NT2/D1 (cell line): ENCODE results near the gene NHLH1.
"Not testable (repeated sequence)": the region's sequence is repeated elsewhere in the genome, so short reads cannot be mapped to it uniquely, and the experiment has no call there.

ENCODE experiments used
- DNase-seq: peaks from one replicate; pipeline ENCODE4 v3.0.0-alpha.2; 2011; ENCODE audit warnings: low read depth, low spot score
- H3K27me3 ChIP-seq: 2 replicates; pipeline ENCODE4 v1.6.0; 2011; ENCODE audit warnings: mild to moderate bottlenecking; ENCODE audit not compliant: insufficient read length, insufficient read depth
- H3K36me3 ChIP-seq: 2 replicates; pipeline ENCODE4 v1.6.1; 2011; ENCODE audit warnings: mild to moderate bottlenecking, low read length, mixed read lengths; ENCODE audit not compliant: insufficient read depth, insufficient read length
- H3K4me1 ChIP-seq: 2 replicates; pipeline ENCODE4 v1.5.1; 2011; ENCODE audit not compliant: insufficient read depth, insufficient read length
- H3K4me3 ChIP-seq: 2 replicates; pipeline ENCODE4 v1.5.1; 2011; ENCODE audit warnings: low read depth; ENCODE audit not compliant: insufficient read length
- H3K9ac ChIP-seq: 2 replicates; pipeline ENCODE4 v1.6.0; 2011; ENCODE audit warnings: low read depth; ENCODE audit not compliant: insufficient read length
- H3K9me3 ChIP-seq: 2 replicates; pipeline ENCODE4 v1.5.1; 2011; ENCODE audit warnings: mild to moderate bottlenecking, low read length; ENCODE audit not compliant: insufficient read depth
- SUZ12 ChIP-seq: IDR thresholded peaks from 2 replicates; pipeline ENCODE4 v1.6.1; 2011; ENCODE audit not compliant: insufficient read length, insufficient read depth; ENCODE audit errors: extremely low read depth
- YY1 ChIP-seq: IDR thresholded peaks from 2 replicates; pipeline ENCODE4 v1.6.1; 2011; ENCODE audit not compliant: insufficient read length, insufficient read depth
- ZNF274 ChIP-seq: IDR thresholded peaks from 2 replicates; pipeline ENCODE4 v1.6.1; 2011; ENCODE audit warnings: mild to moderate bottlenecking, low read depth, low read length

Gene NHLH1

DNA sequence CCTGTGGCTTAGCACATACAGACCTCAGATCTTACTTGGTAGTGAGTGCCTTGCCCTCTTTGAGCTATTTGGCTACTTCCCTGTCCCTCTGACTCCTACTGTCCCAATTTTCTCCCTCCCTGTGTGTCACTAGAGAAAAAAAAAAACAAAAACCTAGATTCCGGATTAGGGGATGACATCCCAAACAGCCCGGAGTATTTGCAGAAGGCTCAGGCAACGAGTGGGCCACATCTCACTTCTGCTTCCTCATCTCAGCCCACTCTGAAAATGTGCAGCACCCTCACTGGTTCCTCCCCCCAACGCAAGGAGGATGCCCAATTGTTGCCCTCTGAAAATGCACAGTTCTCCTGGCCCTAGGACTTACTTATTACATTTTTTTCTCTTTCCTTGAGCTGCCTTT, 4.9 kb downstream of the NHLH1 start:
- no peak overlapping the region for H3K4me3 ChIP-seq

GRCh38 chr1:160373696-160374095, 6.8 kb downstream of the NHLH1 start:
- H3K9ac ChIP-seq, result no peak overlapping the region

More for the DNA sequence above, 4.9 kb downstream of the NHLH1 start:
- Histone ChIP-seq H3K9me3 (no peaks in the 10 kb centered on the region), H3K27me3 (no peaks in the 10 kb centered on the region), H3K4me1 (peaks cover 22% of the 10 kb centered on the region), H3K36me3 (no peaks in the 10 kb centered on the region), H3K9ac (no peak overlapping the region)
- no peak for DNase-seq
- TF ChIP-seq SUZ12 (no peak), YY1 (no peak), ZNF274 (no peak)

GRCh38 chr1:160374306-160375110, 7.6 kb downstream of the NHLH1 start:
- no peaks in the 10 kb centered on the region for H3K36me3 ChIP-seq
- peaks cover 35% of the 10 kb centered on the region for H3K4me1 ChIP-seq
- peak overlapping the region; percentile 57 for H3K9ac ChIP-seq
- TF ChIP-seq YY1 (no peak), SUZ12 (no peak), ZNF274 (no peak)
- H3K27me3 ChIP-seq, result no peaks in the 10 kb centered on the region
- no peaks in the 10 kb centered on the region for H3K9me3 ChIP-seq
- H3K4me3 ChIP-seq, result peak overlapping the region; percentile 16
- DNase-seq, result peak; percentile 68

More at GRCh38 chr1:160373696-160374095, 6.8 kb downstream of the NHLH1 start:
- no peak for TF ChIP-seq YY1
- no peak for TF ChIP-seq ZNF274
- TF ChIP-seq SUZ12, result no peak
- DNase-seq, result no peak
- H3K4me3 ChIP-seq, result no peak overlapping the region
- H3K36me3 ChIP-seq, result no peaks in the 10 kb centered on the region
- peaks cover 35% of the 10 kb centered on the region for H3K4me1 ChIP-seq
- no peaks in the 10 kb centered on the region for H3K27me3 ChIP-seq
- no peaks in the 10 kb centered on the region for H3K9me3 ChIP-seq

GRCh38 chr1:160375788-160376524, 9.1 kb downstream of the NHLH1 start:
- Histone ChIP-seq H3K27me3 (no peaks in the 10 kb centered on the region), H3K9me3 (no peaks in the 10 kb centered on the region), H3K36me3 (no peaks in the 10 kb centered on the region), H3K9ac (peak overlapping the region; percentile 57), H3K4me1 (peaks cover 35% of the 10 kb centered on the region), H3K4me3 (peak overlapping the region; percentile 30)
- TF ChIP-seq SUZ12 (no peak), YY1 (no peak), ZNF274 (no peak)
- peak; percentile 92 for DNase-seq

DNA sequence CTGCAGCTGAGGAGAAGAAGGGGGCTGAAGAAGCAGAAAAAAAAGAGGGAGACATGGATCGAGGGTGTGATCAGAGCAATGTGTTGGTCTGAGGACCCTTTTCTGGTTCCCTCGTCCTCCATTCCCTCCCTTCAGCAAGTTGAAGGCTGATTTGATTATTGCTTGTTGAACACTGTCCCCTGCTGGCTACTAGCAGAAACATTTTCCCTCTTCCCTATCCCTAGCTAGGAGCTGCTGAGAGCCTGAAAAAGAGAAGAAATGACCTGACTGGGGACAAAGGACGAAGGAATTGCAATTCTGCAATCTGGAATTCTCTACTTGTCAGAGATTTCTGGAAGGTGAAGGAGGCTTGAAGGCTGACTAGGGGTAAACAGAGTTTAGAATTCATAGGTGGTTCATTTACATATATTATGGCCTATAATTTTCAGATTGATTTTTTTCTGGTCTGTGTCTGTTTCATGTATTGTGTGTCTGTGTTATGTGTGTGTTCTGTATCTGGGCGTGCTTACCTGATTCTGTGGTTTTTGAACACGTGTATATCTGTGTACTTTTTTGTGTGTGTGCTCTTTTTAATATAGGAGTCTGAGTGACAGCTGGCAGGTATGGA, 9.8 kb downstream of the NHLH1 start:
- no peaks in the 10 kb centered on the region for H3K36me3 ChIP-seq
- peaks cover 31% of the 10 kb centered on the region for H3K4me1 ChIP-seq
- H3K9ac ChIP-seq, result peak overlapping the region; percentile 28
- H3K4me3 ChIP-seq, result no peak overlapping the region
- no peak for TF ChIP-seq YY1
- DNase-seq, result peak; percentile 91
- H3K27me3 ChIP-seq, result no peaks in the 10 kb centered on the region
- no peaks in the 10 kb centered on the region for H3K9me3 ChIP-seq

- no peak overlapping the region for H3K4me3 ChIP-seq
- peaks cover 31% of the 10 kb centered on the region for H3K4me1 ChIP-seq
- H3K27me3 ChIP-seq, result no peaks in the 10 kb centered on the region
- no peaks in the 10 kb centered on the region for H3K9me3 ChIP-seq
- no peak for DNase-seq
- H3K36me3 ChIP-seq, result no peaks in the 10 kb centered on the region
- peak overlapping the region; percentile 22 for H3K9ac ChIP-seq
- TF ChIP-seq YY1 (no peak), ZNF274 (no peak), SUZ12 (no peak)
Measured at GRCh38 chr1:160377585-160378206, 10.8 kb downstream of the NHLH1 start.

- not testable (repeated sequence) for H3K9me3 ChIP-seq, H3K4me3 ChIP-seq, H3K4me1 ChIP-seq, DNase-seq, H3K9ac ChIP-seq, H3K36me3 ChIP-seq, H3K27me3 ChIP-seq
Measured at GRCh38 chr1:160384812-160385211, 17.9 kb downstream of the NHLH1 start.

DNA sequence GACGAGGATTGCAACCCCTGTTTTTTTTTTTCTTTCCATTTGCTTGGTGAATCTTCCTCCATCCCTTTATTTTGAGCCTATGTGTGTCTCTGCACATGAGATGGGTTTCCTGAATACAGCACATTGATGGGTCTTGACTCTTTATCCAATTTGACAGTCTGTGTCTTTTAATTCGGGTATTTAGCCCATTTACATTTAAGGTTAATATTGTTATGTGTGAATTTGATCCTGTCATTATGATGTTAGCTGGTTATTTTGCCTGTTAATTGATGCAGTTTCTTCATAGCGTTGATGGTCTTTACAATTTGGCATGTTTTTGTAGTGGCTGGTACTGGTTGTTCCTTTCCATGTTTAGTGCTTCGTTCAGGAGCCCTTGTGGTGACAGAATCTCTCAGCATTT, 21.5 kb downstream of the NHLH1 start:
- not testable (repeated sequence) for H3K4me1 ChIP-seq, DNase-seq, H3K9ac ChIP-seq, H3K27me3 ChIP-seq, H3K9me3 ChIP-seq, H3K36me3 ChIP-seq, H3K4me3 ChIP-seq
